Trophoblast cell (in vitro differentiated cells and primary cell): ENCODE results near the gene FOXL1.

Experiments used
- DNase-seq, 2 donors: peaks; one replicate each; pipeline ENCODE4 v3.0.0-alpha.2; 2016
- H2AFZ ChIP-seq: 2 replicates; pipeline ENCODE4 v1.6.1; 2013; ENCODE audit warnings: low read length, moderate library complexity, mild to moderate bottlenecking; ENCODE audit not compliant: insufficient read depth, poor library complexity
- H2AK5ac ChIP-seq: 2 replicates; pipeline ENCODE4 v1.6.1; 2013; ENCODE audit warnings: mild to moderate bottlenecking, low read length
- H2BK120ac ChIP-seq: 2 replicates; pipeline ENCODE4 v1.6.1; 2013; ENCODE audit warnings: low read length, mild to moderate bottlenecking, moderate library complexity; ENCODE audit not compliant: insufficient read depth, poor library complexity
- H2BK12ac ChIP-seq: 2 replicates; pipeline ENCODE4 v1.6.1; 2013; ENCODE audit warnings: mild to moderate bottlenecking, low read length, moderate library complexity
- H2BK5ac ChIP-seq: 2 replicates; pipeline ENCODE4 v1.6.1; 2013; ENCODE audit warnings: low read length, low read depth, moderate library complexity, mild to moderate bottlenecking; ENCODE audit not compliant: poor library complexity
- H3K14ac ChIP-seq: 2 replicates; pipeline ENCODE4 v1.6.1; 2013; ENCODE audit warnings: mild to moderate bottlenecking, low read length
- H3K18ac ChIP-seq: 2 replicates; pipeline ENCODE4 v1.6.1; 2013; ENCODE audit warnings: mild to moderate bottlenecking, low read length
- H3K23ac ChIP-seq: 2 replicates; pipeline ENCODE4 v1.6.1; 2013; ENCODE audit warnings: low read length
- H3K27ac ChIP-seq: 2 replicates; pipeline ENCODE4 v1.5.1; 2013; ENCODE audit warnings: low read depth, mild to moderate bottlenecking, inconsistent platforms, low read length, moderate library complexity
- H3K27me3 ChIP-seq: 2 replicates; pipeline ENCODE4 v1.6.1; 2013; ENCODE audit warnings: inconsistent platforms, mild to moderate bottlenecking, low read length, moderate library complexity; ENCODE audit not compliant: insufficient read depth
- H3K36me3 ChIP-seq, 2 experiments: 1 replicate in 1 of 2; 2 replicates in 1 of 2; pipeline ENCODE4 v1.6.1; 2013; ENCODE audit warnings: low read length in 2 of 2, mild to moderate bottlenecking in 2 of 2, moderate library complexity in 1 of 2; ENCODE audit not compliant: insufficient read depth in 2 of 2, control insufficient read depth in 1 of 2
- H3K4ac ChIP-seq: 2 replicates; pipeline ENCODE4 v1.6.1; 2013; ENCODE audit warnings: low read depth, mild to moderate bottlenecking, low read length, moderate library complexity
- H3K4me1 ChIP-seq, 2 experiments: 1 replicate in 1 of 2; 2 replicates in 1 of 2; pipeline ENCODE4 v1.6.1; 2013; ENCODE audit warnings: low read length in 2 of 2, mild to moderate bottlenecking in 2 of 2, moderate library complexity in 1 of 2; ENCODE audit not compliant: insufficient read depth in 2 of 2, control insufficient read depth in 1 of 2
- H3K4me2 ChIP-seq: 2 replicates; pipeline ENCODE4 v1.6.1; 2013; ENCODE audit warnings: inconsistent platforms, mild to moderate bottlenecking, low read length, moderate library complexity
- H3K4me3 ChIP-seq: 2 replicates; pipeline ENCODE4 v1.5.1; 2013; ENCODE audit warnings: mild to moderate bottlenecking, low read depth, low read length, inconsistent platforms
- H3K79me1 ChIP-seq: one replicate; pipeline ENCODE4 v1.6.1; 2013; ENCODE audit warnings: low read length
- H3K79me2 ChIP-seq: 2 replicates; pipeline ENCODE4 v1.6.1; 2013; ENCODE audit warnings: low read length, mild to moderate bottlenecking; ENCODE audit not compliant: control insufficient read depth, insufficient read depth, poor library complexity
- H3K9ac ChIP-seq: 2 replicates; pipeline ENCODE4 v1.6.1; 2013; ENCODE audit warnings: mild to moderate bottlenecking, low read length
- H3K9me3 ChIP-seq: 2 replicates; pipeline ENCODE4 v1.6.1; 2013; ENCODE audit warnings: low read depth, mild to moderate bottlenecking, control low read depth, inconsistent platforms, low read length; ENCODE audit not compliant: insufficient read depth
- H4K12ac ChIP-seq: 2 replicates; pipeline ENCODE4 v1.6.1; 2013; ENCODE audit warnings: low read depth, mild to moderate bottlenecking, low read length, moderate library complexity
- H4K8ac ChIP-seq: 2 replicates; pipeline ENCODE4 v1.6.1; 2013; ENCODE audit warnings: low read depth, mild to moderate bottlenecking, low read length, moderate library complexity
- H4K91ac ChIP-seq: one replicate; pipeline ENCODE4 v1.6.1; 2013; ENCODE audit warnings: low read depth, mild to moderate bottlenecking, low read length, moderate library complexity
- WGBS: extraction: QIAGEN DNeasy Blood & Tissue Kit; methylation state at CpG from one replicate; pipeline ENCODE4 v1.1.7; 2013; ENCODE audit warnings: missing lambda C conversion rate; ENCODE audit not compliant: insufficient read length, insufficient coverage; ENCODE audit errors: extremely low coverage; 5-methylcytosine and 5-hydroxymethylcytosine counted together

Gene FOXL1

DNA sequence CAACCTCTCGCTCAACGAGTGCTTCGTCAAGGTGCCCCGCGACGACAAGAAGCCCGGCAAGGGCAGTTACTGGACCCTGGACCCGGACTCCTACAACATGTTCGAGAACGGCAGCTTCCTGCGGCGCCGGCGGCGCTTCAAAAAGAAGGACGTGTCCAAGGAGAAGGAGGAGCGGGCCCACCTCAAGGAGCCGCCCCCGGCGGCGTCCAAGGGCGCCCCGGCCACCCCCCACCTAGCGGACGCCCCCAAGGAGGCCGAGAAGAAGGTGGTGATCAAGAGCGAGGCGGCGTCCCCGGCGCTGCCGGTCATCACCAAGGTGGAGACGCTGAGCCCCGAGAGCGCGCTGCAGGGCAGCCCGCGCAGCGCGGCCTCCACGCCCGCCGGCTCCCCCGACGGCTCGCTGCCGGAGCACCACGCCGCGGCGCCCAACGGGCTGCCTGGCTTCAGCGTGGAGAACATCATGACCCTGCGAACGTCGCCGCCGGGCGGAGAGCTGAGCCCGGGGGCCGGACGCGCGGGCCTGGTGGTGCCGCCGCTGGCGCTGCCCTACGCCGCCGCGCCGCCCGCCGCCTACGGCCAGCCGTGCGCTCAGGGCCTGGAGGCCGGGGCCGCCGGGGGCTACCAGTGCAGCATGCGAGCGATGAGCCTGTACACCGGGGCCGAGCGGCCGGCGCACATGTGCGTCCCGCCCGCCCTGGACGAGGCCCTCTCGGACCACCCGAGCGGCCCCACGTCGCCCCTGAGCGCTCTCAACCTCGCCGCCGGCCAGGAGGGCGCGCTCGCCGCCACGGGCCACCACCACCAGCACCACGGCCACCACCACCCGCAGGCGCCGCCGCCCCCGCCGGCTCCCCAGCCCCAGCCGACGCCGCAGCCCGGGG lies 10.4 kb upstream of the FOXL1 start:
- Histone ChIP-seq H3K18ac (no peak overlapping the region), H4K12ac (no peak overlapping the region), H3K9me3 (peaks cover 3% of the 10 kb centered on the region), H2AFZ (no peak overlapping the region), H3K14ac (no peak overlapping the region), H2BK5ac (no peak overlapping the region), H3K4me3 (peak overlapping the region; percentile 59), H2BK120ac (no peak overlapping the region), H3K4me1 (peaks cover 1 to 6% of the 10 kb centered on the region in 2 experiments), H3K4me2 (peak overlapping the region; percentile 83), H3K27me3 (peaks cover 73% of the 10 kb centered on the region), H3K23ac (no peak overlapping the region), H2AK5ac (no peak overlapping the region), H2BK12ac (no peak overlapping the region), H3K27ac (no peak overlapping the region), H3K79me2 (no peaks in the 10 kb centered on the region), H4K91ac (no peak overlapping the region), H3K36me3 (no peaks in the 10 kb centered on the region), H3K9ac (no peak overlapping the region), H3K4ac (no peak overlapping the region), H4K8ac (no peak overlapping the region), H3K79me1 (no peaks in the 10 kb centered on the region)
- no peak for DNase-seq
- no CpG with 5 or more reads among the region's 116 CpGs for WGBS

DNA sequence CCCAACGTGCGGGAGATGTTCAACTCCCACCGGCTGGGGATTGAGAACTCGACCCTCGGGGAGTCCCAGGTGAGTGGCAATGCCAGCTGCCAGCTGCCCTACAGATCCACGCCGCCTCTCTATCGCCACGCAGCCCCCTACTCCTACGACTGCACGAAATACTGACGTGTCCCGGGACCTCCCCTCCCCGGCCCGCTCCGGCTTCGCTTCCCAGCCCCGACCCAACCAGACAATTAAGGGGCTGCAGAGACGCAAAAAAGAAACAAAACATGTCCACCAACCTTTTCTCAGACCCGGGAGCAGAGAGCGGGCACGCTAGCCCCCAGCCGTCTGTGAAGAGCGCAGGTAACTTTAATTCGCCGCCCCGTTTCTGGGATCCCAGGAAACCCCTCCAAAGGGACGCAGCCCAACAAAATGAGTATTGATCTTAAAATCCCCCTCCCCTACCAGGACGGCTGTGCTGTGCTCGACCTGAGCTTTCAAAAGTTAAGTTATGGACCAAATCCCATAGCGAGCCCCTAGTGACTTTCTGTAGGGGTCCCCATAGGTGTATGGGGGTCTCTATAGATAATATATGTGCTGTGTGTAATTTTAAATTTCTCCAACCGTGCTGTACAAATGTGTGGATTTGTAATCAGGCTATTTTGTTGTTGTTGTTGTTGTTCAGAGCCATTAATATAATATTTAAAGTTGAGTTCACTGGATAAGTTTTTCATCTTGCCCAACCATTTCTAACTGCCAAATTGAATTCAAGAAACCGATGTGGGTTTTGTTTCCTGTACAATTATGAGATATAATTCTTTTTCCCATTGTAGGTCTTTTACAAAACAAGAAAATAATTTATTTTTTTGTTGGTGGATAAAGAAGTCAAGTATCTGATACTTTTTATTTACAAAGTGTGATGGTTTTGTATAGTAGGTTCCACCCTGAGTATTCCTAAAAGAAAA lies 9.4 kb upstream of the FOXL1 start:
- no peak overlapping the region for H2BK5ac ChIP-seq
- H2AFZ ChIP-seq = no peak overlapping the region
- no peak overlapping the region for H4K8ac ChIP-seq
- H3K18ac ChIP-seq = no peak overlapping the region
- H3K4me3 ChIP-seq = peak overlapping the region; percentile 41
- H2AK5ac ChIP-seq = no peak overlapping the region
- H3K79me1 ChIP-seq = no peaks in the 10 kb centered on the region
- peaks cover 3% of the 10 kb centered on the region for H3K9me3 ChIP-seq
- H4K91ac ChIP-seq = no peak overlapping the region
- H3K9ac ChIP-seq = no peak overlapping the region
- H3K27me3 ChIP-seq = peaks cover 76% of the 10 kb centered on the region
- H3K27ac ChIP-seq = no peak overlapping the region
- H3K4ac ChIP-seq = no peak overlapping the region
- H3K4me2 ChIP-seq = peak overlapping the region; percentile 83
- H4K12ac ChIP-seq = no peak overlapping the region
- H3K14ac ChIP-seq = no peak overlapping the region
- no CpG with 5 or more reads among the region's 33 CpGs for WGBS
- H2BK12ac ChIP-seq = no peak overlapping the region
- H3K79me2 ChIP-seq = no peaks in the 10 kb centered on the region
- no peak overlapping the region for H2BK120ac ChIP-seq
- no peak overlapping the region for H3K23ac ChIP-seq
- peaks cover 11 to 13% of the 10 kb centered on the region in 2 experiments for H3K4me1 ChIP-seq
- DNase-seq = no peak
- H3K36me3 ChIP-seq = no peaks in the 10 kb centered on the region

DNA sequence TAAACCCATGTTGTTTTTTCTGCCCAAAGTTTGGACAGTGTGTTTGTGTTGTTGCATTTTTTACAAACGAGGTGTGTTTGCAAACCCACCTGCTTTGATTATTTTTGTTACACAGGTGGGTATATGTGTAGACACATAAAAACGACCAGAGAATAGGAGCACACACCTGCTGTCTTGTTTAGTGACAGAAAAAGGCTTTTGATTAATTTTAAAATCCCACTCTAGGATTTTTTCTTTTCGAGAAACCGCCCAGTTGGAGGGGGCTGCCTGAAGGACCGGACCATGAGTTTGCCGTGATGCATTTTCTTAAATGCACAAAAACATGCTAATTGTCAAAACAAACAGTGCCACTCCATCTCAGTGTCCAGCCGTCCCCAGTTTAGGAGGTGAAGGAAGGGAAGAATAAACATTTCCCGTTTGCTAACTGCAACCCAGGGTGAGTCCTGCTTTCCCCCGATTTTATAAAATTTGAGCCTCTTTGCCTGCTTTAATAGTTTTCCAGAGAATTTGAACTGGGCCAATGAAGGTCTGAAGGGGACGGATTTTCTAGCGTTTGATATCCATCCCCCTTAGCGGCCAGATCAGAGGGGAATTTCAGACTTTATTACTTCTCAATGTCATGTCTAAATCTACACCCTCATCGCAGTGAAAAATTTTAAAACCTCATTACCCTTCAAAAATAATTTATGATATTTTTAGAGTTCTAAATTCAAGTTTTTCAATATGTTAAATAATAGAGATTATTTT lies 8.5 kb upstream of the FOXL1 start:
- H3K14ac ChIP-seq = no peak overlapping the region
- no peak overlapping the region for H2AFZ ChIP-seq
- H4K12ac ChIP-seq = no peak overlapping the region
- no peaks in the 10 kb centered on the region for H3K79me1 ChIP-seq
- H3K4ac ChIP-seq = no peak overlapping the region
- H3K23ac ChIP-seq = no peak overlapping the region
- peaks cover 3% of the 10 kb centered on the region for H3K9me3 ChIP-seq
- DNase-seq = no peak
- no peaks in the 10 kb centered on the region for H3K79me2 ChIP-seq
- no peak overlapping the region for H3K27ac ChIP-seq
- H3K4me3 ChIP-seq = no peak overlapping the region
- H3K18ac ChIP-seq = no peak overlapping the region
- H4K91ac ChIP-seq = no peak overlapping the region
- no peak overlapping the region for H2BK120ac ChIP-seq
- H3K4me1 ChIP-seq = peaks cover 11 to 13% of the 10 kb centered on the region in 2 experiments
- H4K8ac ChIP-seq = no peak overlapping the region
- H3K9ac ChIP-seq = no peak overlapping the region
- H3K4me2 ChIP-seq = no peak overlapping the region
- no peak overlapping the region for H2AK5ac ChIP-seq
- no peak overlapping the region for H2BK12ac ChIP-seq
- H2BK5ac ChIP-seq = no peak overlapping the region
- no CpG with 5 or more reads among the region's 13 CpGs for WGBS
- H3K27me3 ChIP-seq = peaks cover 70% of the 10 kb centered on the region
- H3K36me3 ChIP-seq = no peaks in the 10 kb centered on the region
